ENCODE data around the gene PQBP1. TPM values are rescaled to one million over a fixed set of nuclear protein-coding genes. Genes with fewer than 3 reads are reported as not detected.

The PQBP1 gene
- total and polyA plus RNA-seq, 2 donors (not counting 3 experiments of a cell fraction or from before 2014, with no cell fraction given): 86.3 to 86.8 TPM

GRCh38 chrX:48848847-48849246 lies 48.9 kb upstream of the PQBP1 start:
- Histone ChIP-seq H3K27me3 (ENCODE audit: control insufficient read depth in 2 of 2, insufficient read depth in 2 of 2, low read length in 2 of 2) (no peaks in the 10 kb centered on the region), H2AFZ (ENCODE audit: low read depth, low read length) (no peak overlapping the region), H3K9me1 (replicated peaks; ENCODE audit: control insufficient read depth, extremely low read depth, insufficient read depth, low read length) (no peaks in the 10 kb centered on the region), H3K9ac (replicated peaks; ENCODE audit: extremely low read depth, insufficient read depth, low read length) (no peak overlapping the region), H3K79me2 (ENCODE audit: control insufficient read depth, insufficient read depth, low read length) (no peaks in the 10 kb centered on the region), H4K20me1 (replicated peaks; ENCODE audit: control insufficient read depth, extremely low read depth, insufficient read depth, low read length) (no peaks in the 10 kb centered on the region), H3K27ac (ENCODE audit: insufficient read depth, low read depth, low read length) (no peak overlapping the region), H3K36me3 (ENCODE audit: control insufficient read depth in 2 of 2, extremely low read depth in 1 of 2, insufficient read depth in 2 of 2, low read length in 2 of 2) (no peaks in the 10 kb centered on the region), H3K4me3 (replicated peaks in 1 of 3; ENCODE audit: insufficient read depth in 1 of 3, low read depth in 1 of 3, low read length in 3 of 3) (no peak overlapping the region), H3K4me2 (ENCODE audit: insufficient read depth, low read length) (no peak overlapping the region), H3K4me1 (ENCODE audit: control insufficient read depth, extremely low read depth, insufficient read depth, low read length) (no peaks in the 10 kb centered on the region), H3K9me3 (replicated peaks; ENCODE audit: control insufficient read depth, insufficient read depth, low read length) (no peaks in the 10 kb centered on the region)
- dilution Hi-C loops (cut with MboI; ENCODE audit: extremely low pct_ligation_motif_present, low sequenced_read_pairs) (no loop called here), intact Hi-C loops (cut with micrococcal nuclease) (no loop called here)
- CTCF ChIA-PET: no interaction called here
- BruUV-seq (replicated peaks): no TSS peak
- no peak for DNase-seq (ENCODE audit: low read depth, low spot score)
- FAIRE-seq: no peak
- POLR2A ChIA-PET: no interaction called here
- TF ChIP-seq POLR2A (IDR thresholded peaks at IDR 0.05; ENCODE audit: low read depth, low read length) (no peak), EZH2 (IDR thresholded peaks at IDR 0.05; ENCODE audit: borderline replicate concordance, low read depth, low read length, severe bottlenecking) (no peak), GATA2 (IDR thresholded peaks at IDR 0.05; ENCODE audit: insufficient read depth, insufficient read length, low read depth, low read length) (no peak), FOS (IDR thresholded peaks at IDR 0.05; ENCODE audit: borderline replicate concordance, insufficient read depth, low read length) (no peak), MAX (IDR thresholded peaks at IDR 0.05; ENCODE audit: insufficient read depth, insufficient read length) (no peak), JUN (IDR thresholded peaks at IDR 0.05; ENCODE audit: borderline replicate concordance, insufficient read depth, insufficient read length, low read depth) (no peak), MYC (IDR thresholded peaks at IDR 0.05; ENCODE audit: low read depth, low read length) (no peak), POLR2AphosphoS5 (IDR thresholded peaks at IDR 0.05; ENCODE audit: insufficient read depth, low read depth, low read length) (no peak), CTCF (IDR thresholded peaks at IDR 0.05; ENCODE audit: extremely low read depth in 1 of 2, insufficient read depth in 1 of 2, low read depth in 1 of 2, low read length in 2 of 2) (no peak)

Measured in endothelial cell of umbilical vein (primary cell).